A673 (cell line): Measurements from ENCODE around the gene SLC14A1.

ENCODE experiments used
- EZH2 ChIP-seq: fragments of 200-600 bp; sonication (generic); IDR thresholded peaks from 2 replicates; pipeline ENCODE4 v1.6.1; 2017; ENCODE audit warnings: borderline replicate concordance, low read depth, mild to moderate bottlenecking, mixed read lengths, antibody characterized with exemption, low read length; ENCODE audit not compliant: poor library complexity, severe bottlenecking
- TF ChIP-seq, protein P1 (sequence below): fragments of 300-800, 200-600 bp; sonication (generic); conservative IDR thresholded peaks from 2 replicates; pipeline ENCODE4 v1.5.1; 2017; ENCODE audit warnings: low read depth, mild to moderate bottlenecking, antibody characterized with exemption, low read length, moderate library complexity, mixed read lengths

- TF ChIP-seq, protein P1, sequence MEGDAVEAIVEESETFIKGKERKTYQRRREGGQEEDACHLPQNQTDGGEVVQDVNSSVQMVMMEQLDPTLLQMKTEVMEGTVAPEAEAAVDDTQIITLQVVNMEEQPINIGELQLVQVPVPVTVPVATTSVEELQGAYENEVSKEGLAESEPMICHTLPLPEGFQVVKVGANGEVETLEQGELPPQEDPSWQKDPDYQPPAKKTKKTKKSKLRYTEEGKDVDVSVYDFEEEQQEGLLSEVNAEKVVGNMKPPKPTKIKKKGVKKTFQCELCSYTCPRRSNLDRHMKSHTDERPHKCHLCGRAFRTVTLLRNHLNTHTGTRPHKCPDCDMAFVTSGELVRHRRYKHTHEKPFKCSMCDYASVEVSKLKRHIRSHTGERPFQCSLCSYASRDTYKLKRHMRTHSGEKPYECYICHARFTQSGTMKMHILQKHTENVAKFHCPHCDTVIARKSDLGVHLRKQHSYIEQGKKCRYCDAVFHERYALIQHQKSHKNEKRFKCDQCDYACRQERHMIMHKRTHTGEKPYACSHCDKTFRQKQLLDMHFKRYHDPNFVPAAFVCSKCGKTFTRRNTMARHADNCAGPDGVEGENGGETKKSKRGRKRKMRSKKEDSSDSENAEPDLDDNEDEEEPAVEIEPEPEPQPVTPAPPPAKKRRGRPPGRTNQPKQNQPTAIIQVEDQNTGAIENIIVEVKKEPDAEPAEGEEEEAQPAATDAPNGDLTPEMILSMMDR = no peak
- no peak for TF ChIP-seq EZH2
These were observed 9.6 kb downstream of the SLC14A1 start for GRCh38 chr18:45733535-45733934.
